ENCODE data around the gene IDUA.
"Not testable (repeated sequence)": the region's sequence is repeated elsewhere in the genome, so short reads cannot be mapped to it uniquely, and the experiment has no call there.

Gene IDUA

GRCh38 chr4:1047976-1048772 lies 61.3 kb downstream of the IDUA start:
- no peak for DNase-seq

- DNase-seq, result peak; percentile 92
Measured at GRCh38 chr4:1048773-1049590, 62.1 kb downstream of the IDUA start.

- no peak for DNase-seq
Measured at GRCh38 chr4:1049591-1049905, 62.7 kb downstream of the IDUA start.

DNA sequence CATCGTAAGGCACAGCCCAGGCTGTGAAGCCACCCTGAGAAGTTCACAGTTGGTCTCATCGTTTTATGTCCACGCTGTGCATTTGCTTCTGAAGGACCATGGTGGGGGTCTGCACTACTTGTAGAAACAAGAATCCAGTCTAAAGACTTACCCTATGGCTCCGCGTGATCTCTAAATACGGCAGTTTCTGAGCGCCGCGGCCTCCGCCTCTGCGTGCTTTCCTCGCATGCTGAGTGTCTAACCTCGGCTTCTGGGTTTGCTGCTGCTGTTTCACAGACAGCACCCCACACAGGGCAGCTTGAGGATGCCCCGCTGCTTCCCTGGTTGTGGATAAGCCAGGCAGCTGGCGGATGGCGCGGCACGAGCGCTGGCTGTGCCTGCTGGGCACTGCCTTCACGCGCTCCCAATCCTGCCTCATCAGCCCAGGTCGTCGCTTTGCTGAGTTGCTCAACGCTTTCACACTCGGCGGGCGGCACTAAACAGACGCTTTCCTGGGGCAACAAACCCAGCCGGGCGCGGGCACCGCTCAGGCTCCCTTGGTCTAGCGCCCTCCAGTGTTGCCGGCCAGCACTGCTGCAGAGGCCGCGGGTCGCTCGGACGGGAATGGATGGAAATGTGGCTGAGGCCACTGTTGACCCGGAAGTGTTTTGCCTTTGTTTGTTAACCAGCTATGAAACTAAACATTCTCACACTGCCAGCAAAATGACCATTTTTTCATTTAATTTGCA lies 63.8 kb downstream of the IDUA start:
- no peak for DNase-seq

GRCh38 chr4:1051472-1051871 lies 64.6 kb downstream of the IDUA start:
- DNase-seq, result no peak

DNA sequence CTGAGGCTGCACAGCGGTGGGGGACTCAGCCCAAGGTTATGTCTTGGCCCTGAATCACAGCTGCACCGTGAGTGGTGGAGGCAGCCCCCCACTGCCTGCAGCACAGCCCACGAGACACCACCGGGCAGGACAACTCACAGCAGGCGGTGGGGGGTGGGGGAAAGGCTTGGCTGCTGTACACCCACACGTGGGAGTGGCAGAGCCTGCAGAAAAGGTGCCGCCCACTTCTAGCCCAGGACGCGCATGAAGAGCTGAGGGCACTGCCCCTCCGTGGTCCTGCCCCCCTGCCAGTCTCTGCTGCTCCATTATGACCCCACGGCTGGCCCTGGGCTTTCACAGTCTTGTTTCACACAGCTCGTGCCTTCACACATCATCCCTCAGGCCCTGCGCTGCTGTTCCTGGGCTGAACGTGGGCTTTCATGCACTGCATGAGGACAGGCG lies 65.4 kb downstream of the IDUA start:
- DNase-seq, result no peak

DNA sequence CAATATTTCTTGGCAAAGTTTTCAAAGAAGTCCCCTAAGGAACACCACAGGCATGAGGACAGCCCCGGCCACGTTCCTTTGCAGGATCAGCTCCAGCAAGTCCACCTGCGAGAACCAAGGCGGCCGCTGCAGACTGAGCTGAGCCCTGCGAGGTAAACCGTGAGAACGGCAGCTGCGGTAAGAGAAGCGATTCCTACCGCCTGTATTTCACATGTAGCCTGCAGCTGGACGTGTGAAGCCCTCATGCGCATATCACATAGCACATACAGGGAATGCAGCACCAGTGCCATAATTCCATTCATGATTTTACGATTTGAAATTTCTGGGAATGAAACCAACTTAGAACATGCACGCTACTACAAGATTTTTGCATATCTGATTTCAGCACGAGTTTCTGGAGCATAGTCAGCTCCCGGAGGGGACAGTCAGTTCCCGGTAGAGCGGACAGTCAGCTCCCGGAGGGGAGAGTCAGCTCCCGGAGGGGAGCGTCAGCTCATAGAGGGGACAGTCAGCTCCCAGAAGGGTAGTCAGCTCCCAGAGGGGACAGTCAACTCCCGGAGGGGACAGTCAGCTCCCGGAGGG lies 66.3 kb downstream of the IDUA start:
- DNase-seq, result no peak

DNA sequence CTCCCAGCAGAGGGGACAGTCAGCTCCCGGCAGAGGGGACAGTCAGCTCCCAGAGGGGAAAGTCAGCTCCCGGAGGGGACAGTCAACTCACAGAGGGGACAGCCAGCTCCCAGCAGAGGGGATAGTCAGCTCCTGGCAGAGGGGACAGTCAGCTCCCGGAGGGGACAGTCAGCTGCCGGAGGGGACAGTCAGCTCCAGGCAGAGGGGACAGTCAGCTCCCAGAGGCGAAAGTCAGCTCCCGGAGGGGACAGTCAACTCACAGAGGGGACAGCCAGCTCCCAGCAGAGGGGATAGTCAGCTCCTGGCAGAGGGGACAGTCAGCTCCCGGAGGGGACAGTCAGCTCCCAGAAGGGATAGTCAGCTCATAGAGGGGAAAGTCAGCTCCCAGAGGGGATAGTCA lies 67.0 kb downstream of the IDUA start:
- not testable (repeated sequence) for DNase-seq

Measured in inflammatory macrophage treated with lipopolysaccharide for 4 hours (primary cell).